ENCODE results near the gene FAM131C. TPM values are rescaled to one million over a fixed set of nuclear protein-coding genes. Genes with fewer than 3 reads are reported as not detected.

Gene FAM131C
- total RNA-seq, 2 donors from 2014 or later: 0.24 to 0.69 TPM

DNA sequence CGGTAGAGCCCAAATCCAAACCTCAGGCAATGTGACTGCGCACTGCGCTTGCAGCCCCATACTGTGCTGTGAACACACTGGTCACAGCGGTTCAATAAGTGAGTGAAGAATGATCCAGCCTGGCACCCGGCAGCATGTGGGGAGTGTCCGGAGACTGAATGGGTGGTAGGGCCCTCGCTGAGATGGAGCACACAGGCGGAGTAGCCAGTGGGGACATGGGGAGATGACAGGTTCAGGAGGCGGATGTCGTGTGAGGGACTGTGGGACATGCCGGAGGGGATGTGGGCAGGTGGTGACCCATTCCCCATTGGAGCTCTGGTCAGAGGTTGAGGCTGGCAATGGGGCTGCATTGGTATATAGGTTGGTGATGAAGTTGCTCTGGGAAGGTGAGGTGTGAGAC lies 63.8 kb downstream of the FAM131C start:
- no peak for ATAC-seq (replicated peaks)
- Mint-ChIP-seq H3K9me3 (no peaks in the 10 kb centered on the region), H3K4me3 (no peak overlapping the region), H3K4me1 (peaks cover 7% of the 10 kb centered on the region), H3K36me3 (ENCODE audit: low read depth) (no peaks in the 10 kb centered on the region), H3K27me3 (peaks cover 12% of the 10 kb centered on the region), H3K27ac (no peak overlapping the region)

DNA sequence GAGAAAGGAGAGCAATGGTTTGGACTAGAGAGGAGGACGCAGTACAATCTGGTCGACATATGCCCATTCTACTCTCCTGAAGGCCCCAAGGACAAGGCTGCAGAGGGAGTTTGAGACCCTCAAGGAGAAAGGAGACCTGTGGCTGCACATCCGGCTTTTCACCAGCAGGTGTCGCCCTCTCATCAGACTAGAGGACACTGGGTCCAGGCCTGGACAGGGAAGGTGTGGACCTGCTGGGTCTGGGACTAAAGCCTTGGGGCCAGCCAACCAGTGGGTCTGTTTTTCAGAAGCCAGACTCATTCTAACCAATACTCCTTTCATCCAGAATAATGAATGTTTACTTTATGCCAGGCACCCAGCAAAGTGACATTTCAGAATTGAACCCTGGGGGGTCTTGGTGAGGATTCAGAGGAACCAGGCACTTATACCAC lies 64.4 kb downstream of the FAM131C start:
- H3K27me3 Mint-ChIP-seq: peaks cover 6% of the 10 kb centered on the region
- no peaks in the 10 kb centered on the region for H3K36me3 Mint-ChIP-seq (ENCODE audit: low read depth)
- ATAC-seq (replicated peaks): peak; percentile 54
- peaks cover 7% of the 10 kb centered on the region for H3K4me1 Mint-ChIP-seq
- H3K4me3 Mint-ChIP-seq: no peak overlapping the region
- H3K9me3 Mint-ChIP-seq: no peaks in the 10 kb centered on the region
- no peak overlapping the region for H3K27ac Mint-ChIP-seq

Other genes with a start within 250 kb of the FAM131C start
- 10 to 100 TPM; 48.9 to 66.7 TPM for gene SPEN, start 225.9 kb downstream of the FAM131C start, total RNA-seq
- 100 to 1,000 TPM in 1 of 2 donors, 10 to 100 TPM in 1; 62.0 to 135 TPM for gene ZBTB17, start 97.5 kb downstream of the FAM131C start, total RNA-seq
- not detected for gene SRARP, start 69.4 kb downstream of the FAM131C start, total RNA-seq
- gene HSPB7, start 55.6 kb downstream of the FAM131C start, total RNA-seq: not detected
- under 1 TPM in 1 of 2 donors, not detected in 1; 0.40 TPM for gene CLCNKA, start 51.6 kb downstream of the FAM131C start, total RNA-seq
- gene CLCNKB, start 29.9 kb downstream of the FAM131C start, total RNA-seq: under 1 TPM in 1 of 2 donors, not detected in 1; 0.13 TPM
- gene EPHA2, start 82.4 kb upstream of the FAM131C start, total RNA-seq: under 1 TPM in 1 of 2 donors, not detected in 1; 0.13 TPM
- 10 to 100 TPM in 1 of 2 donors, 1 to 10 TPM in 1; 7.5 to 10.0 TPM for gene ARHGEF19, start 139.0 kb upstream of the FAM131C start, total RNA-seq
- gene CPLANE2, start 163.5 kb upstream of the FAM131C start, total RNA-seq: 1 to 10 TPM; 3.1 to 7.5 TPM

Data from activated T-helper 17 cell treated with anti-CD3 and anti-CD28 coated beads, Interleukin-2, amount 50 U/mL, for 72 hours (primary cell).